ENCODE measurements around the gene NUTM2F.
"Not testable (repeated sequence)": the region's sequence is repeated elsewhere in the genome, so short reads cannot be mapped to it uniquely, and the experiment has no call there.

NUTM2F gene

DNA sequence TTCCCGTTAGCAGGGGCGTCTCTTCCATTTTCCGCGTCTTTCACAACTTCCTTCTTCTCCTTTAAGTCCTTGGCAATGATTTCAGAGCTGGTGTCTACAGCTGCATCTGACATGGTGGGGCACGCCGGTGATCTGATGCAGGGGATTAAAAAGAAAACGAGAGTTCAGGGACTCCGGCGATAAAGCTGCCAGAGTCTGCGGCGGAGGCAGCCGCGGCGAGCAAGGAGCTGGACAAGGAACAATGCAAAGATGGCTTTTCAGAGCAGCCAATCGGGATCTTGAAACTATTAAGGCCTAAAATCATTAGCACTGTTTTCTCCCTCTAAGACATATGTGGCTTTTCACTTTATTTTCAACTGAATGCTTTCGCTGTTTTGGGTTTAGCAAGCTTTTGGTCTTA lies 19.0 kb upstream of the NUTM2F start:
- H3K27ac ChIP-seq (ENCODE audit: low read depth, low read length); H3K4me3 ChIP-seq (ENCODE audit: low read depth in 1 of 5, low read length in 5 of 5); H3K36me3 ChIP-seq (ENCODE audit: control insufficient read depth in 5 of 5, insufficient read depth in 5 of 5, low read length in 5 of 5); H3K9ac ChIP-seq (ENCODE audit: low read length in 5 of 5); H3K4me1 ChIP-seq (ENCODE audit: control insufficient read depth in 5 of 5, insufficient read depth in 5 of 5, low read length in 5 of 5); H3K9me3 ChIP-seq (ENCODE audit: control insufficient read depth in 5 of 5, low read length in 5 of 5); H3K27me3 ChIP-seq (ENCODE audit: control insufficient read depth in 5 of 5, insufficient read depth in 4 of 5, low read length in 5 of 5): not testable (repeated sequence)

DNA sequence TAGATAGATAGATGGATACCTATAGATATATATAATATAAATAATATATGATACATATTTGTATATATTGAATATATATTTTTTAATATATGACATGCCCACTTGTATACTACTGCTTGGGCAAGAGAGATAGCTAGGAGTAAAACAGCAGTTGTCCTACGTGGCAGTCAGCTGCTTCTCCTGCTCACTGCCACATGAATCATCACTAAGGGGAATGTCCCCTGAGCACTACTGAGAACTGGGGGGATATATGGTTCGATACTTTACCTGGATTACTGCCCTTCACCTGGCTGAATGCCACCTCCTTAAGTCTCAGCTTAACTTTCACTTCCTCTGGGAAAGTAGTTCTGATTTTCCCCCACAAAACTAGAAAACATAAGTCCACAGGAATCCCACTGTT lies 13.3 kb upstream of the NUTM2F start:
- H3K27ac ChIP-seq (ENCODE audit: low read depth, low read length); H3K27me3 ChIP-seq (ENCODE audit: control insufficient read depth in 5 of 5, insufficient read depth in 4 of 5, low read length in 5 of 5); H3K9me3 ChIP-seq (ENCODE audit: control insufficient read depth in 5 of 5, low read length in 5 of 5); H3K4me1 ChIP-seq (ENCODE audit: control insufficient read depth in 5 of 5, insufficient read depth in 5 of 5, low read length in 5 of 5); H3K36me3 ChIP-seq (ENCODE audit: control insufficient read depth in 5 of 5, insufficient read depth in 5 of 5, low read length in 5 of 5); H3K4me3 ChIP-seq (ENCODE audit: low read depth in 1 of 5, low read length in 5 of 5); H3K9ac ChIP-seq (ENCODE audit: low read length in 5 of 5): not testable (repeated sequence)

DNA sequence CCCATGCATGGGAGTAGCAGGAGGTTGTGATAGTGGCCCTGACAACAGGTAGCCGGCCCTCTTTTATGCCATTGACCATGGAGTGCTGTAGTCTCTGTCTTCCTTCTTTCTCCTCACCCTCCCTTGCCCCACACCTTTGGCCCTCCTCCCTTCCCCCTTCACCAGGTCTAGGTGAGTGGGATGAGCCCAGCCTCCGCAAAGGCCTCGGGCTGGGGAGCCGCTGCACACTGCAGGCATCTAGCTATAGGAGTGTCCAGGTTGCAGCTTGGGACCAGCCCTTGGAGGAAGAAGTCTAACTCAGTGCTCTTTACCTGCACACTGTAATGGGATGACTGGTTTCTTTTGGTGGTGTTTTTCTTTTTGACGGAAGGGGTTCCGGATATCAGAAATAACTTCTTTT lies 12.3 kb upstream of the NUTM2F start:
- not testable (repeated sequence) for H3K4me1 ChIP-seq (ENCODE audit: control insufficient read depth in 5 of 5, insufficient read depth in 5 of 5, low read length in 5 of 5); H3K9ac ChIP-seq (ENCODE audit: low read length in 5 of 5); H3K27ac ChIP-seq (ENCODE audit: low read depth, low read length); H3K27me3 ChIP-seq (ENCODE audit: control insufficient read depth in 5 of 5, insufficient read depth in 4 of 5, low read length in 5 of 5); H3K36me3 ChIP-seq (ENCODE audit: control insufficient read depth in 5 of 5, insufficient read depth in 5 of 5, low read length in 5 of 5); H3K9me3 ChIP-seq (ENCODE audit: control insufficient read depth in 5 of 5, low read length in 5 of 5); H3K4me3 ChIP-seq (ENCODE audit: low read depth in 1 of 5, low read length in 5 of 5)

DNA sequence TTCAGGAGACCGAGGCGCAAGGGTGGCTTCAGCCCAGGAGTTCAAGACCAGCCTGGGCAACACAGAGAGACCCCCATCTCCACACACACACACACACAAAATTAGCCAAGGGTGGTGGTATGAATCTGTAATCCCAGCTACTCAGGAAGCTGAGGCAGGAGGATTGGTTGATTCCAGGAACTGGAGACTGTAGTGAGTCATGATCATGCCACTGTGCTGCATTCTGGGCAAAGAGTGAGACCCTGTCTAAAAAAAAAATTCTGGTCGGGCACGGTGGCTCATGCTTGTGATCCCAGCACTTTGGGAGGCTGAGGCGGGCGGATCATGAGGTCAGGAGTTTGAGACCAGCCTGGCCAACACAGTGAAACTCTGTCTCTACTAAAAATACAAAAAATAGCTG lies 11.2 kb upstream of the NUTM2F start:
- not testable (repeated sequence) for H3K27ac ChIP-seq (ENCODE audit: low read depth, low read length); H3K9me3 ChIP-seq (ENCODE audit: control insufficient read depth in 5 of 5, low read length in 5 of 5); H3K9ac ChIP-seq (ENCODE audit: low read length in 5 of 5); H3K4me1 ChIP-seq (ENCODE audit: control insufficient read depth in 5 of 5, insufficient read depth in 5 of 5, low read length in 5 of 5); H3K4me3 ChIP-seq (ENCODE audit: low read depth in 1 of 5, low read length in 5 of 5); H3K36me3 ChIP-seq (ENCODE audit: control insufficient read depth in 5 of 5, insufficient read depth in 5 of 5, low read length in 5 of 5); H3K27me3 ChIP-seq (ENCODE audit: control insufficient read depth in 5 of 5, insufficient read depth in 4 of 5, low read length in 5 of 5)

DNA sequence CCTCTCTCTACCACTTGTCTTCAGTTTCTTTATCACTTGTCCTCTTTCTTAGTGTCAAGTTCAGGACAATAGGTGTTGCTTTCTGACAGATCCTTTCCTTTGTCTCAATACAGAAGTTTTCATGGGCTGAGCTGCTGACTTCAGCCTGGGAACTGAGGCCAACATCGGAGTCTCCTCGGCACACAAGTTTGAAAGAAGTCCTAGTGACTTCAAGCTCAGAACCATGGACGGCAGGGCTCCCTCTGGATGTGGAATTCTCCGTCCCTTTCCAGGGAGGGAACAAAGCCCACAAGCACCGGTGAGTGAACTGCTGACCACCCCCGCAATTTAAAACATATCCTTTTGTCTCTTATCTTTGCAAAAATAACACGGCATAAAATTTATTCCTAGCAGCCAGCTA lies 10.3 kb upstream of the NUTM2F start:
- H3K9me3 ChIP-seq (ENCODE audit: control insufficient read depth in 5 of 5, low read length in 5 of 5); H3K27me3 ChIP-seq (ENCODE audit: control insufficient read depth in 5 of 5, insufficient read depth in 4 of 5, low read length in 5 of 5); H3K27ac ChIP-seq (ENCODE audit: low read depth, low read length); H3K36me3 ChIP-seq (ENCODE audit: control insufficient read depth in 5 of 5, insufficient read depth in 5 of 5, low read length in 5 of 5); H3K9ac ChIP-seq (ENCODE audit: low read length in 5 of 5); H3K4me3 ChIP-seq (ENCODE audit: low read depth in 1 of 5, low read length in 5 of 5); H3K4me1 ChIP-seq (ENCODE audit: control insufficient read depth in 5 of 5, insufficient read depth in 5 of 5, low read length in 5 of 5): not testable (repeated sequence)

DNA sequence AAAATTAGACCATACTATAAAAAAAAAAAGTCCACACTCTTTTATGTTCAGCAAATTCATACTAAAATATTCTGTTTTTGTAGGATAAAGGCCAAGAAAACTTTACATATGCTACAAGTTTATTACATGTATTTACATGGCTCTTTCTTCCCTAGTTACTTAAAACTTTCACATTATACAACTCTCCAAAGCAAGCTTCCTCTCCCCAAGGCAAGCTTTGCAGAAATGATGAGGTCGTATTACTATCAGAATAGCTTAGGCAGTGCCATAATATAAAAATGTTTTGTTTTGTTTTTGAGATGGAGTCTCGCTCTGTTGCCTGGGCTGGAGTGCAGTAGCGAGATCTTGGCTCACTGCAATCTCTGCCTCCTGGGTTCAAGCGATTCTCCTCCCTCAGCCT lies 8.0 kb upstream of the NUTM2F start:
- H3K9ac ChIP-seq (ENCODE audit: low read length in 5 of 5); H3K4me1 ChIP-seq (ENCODE audit: control insufficient read depth in 5 of 5, insufficient read depth in 5 of 5, low read length in 5 of 5); H3K27ac ChIP-seq (ENCODE audit: low read depth, low read length); H3K27me3 ChIP-seq (ENCODE audit: control insufficient read depth in 5 of 5, insufficient read depth in 4 of 5, low read length in 5 of 5); H3K36me3 ChIP-seq (ENCODE audit: control insufficient read depth in 5 of 5, insufficient read depth in 5 of 5, low read length in 5 of 5); H3K9me3 ChIP-seq (ENCODE audit: control insufficient read depth in 5 of 5, low read length in 5 of 5); H3K4me3 ChIP-seq (ENCODE audit: low read depth in 1 of 5, low read length in 5 of 5): not testable (repeated sequence)

DNA sequence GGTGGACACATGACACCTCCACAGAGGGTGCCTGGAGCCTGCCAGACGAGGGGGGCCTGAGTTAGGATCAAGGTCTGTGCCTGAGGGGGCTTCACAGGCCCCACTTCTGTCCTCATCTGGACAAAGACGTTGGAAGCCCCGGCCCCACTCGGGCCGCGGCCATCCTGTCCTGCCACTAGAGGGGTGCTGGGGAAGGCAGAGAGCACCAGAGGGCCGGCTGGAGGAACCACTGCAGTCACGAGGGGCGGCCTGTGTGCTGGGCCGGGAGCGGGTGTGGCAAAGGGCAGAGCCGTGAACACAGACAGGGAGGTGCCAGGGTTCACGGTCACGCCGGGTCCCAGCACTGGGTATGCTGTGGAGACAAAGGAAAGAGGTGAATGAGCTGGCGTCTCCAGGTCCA lies 2.9 kb downstream of the NUTM2F start:
- H3K36me3 ChIP-seq (ENCODE audit: control insufficient read depth in 5 of 5, insufficient read depth in 5 of 5, low read length in 5 of 5); H3K9ac ChIP-seq (ENCODE audit: low read length in 5 of 5); H3K4me3 ChIP-seq (ENCODE audit: low read depth in 1 of 5, low read length in 5 of 5); H3K27ac ChIP-seq (ENCODE audit: low read depth, low read length); H3K27me3 ChIP-seq (ENCODE audit: control insufficient read depth in 5 of 5, insufficient read depth in 4 of 5, low read length in 5 of 5); H3K9me3 ChIP-seq (ENCODE audit: control insufficient read depth in 5 of 5, low read length in 5 of 5); H3K4me1 ChIP-seq (ENCODE audit: control insufficient read depth in 5 of 5, insufficient read depth in 5 of 5, low read length in 5 of 5): not testable (repeated sequence)

DNA sequence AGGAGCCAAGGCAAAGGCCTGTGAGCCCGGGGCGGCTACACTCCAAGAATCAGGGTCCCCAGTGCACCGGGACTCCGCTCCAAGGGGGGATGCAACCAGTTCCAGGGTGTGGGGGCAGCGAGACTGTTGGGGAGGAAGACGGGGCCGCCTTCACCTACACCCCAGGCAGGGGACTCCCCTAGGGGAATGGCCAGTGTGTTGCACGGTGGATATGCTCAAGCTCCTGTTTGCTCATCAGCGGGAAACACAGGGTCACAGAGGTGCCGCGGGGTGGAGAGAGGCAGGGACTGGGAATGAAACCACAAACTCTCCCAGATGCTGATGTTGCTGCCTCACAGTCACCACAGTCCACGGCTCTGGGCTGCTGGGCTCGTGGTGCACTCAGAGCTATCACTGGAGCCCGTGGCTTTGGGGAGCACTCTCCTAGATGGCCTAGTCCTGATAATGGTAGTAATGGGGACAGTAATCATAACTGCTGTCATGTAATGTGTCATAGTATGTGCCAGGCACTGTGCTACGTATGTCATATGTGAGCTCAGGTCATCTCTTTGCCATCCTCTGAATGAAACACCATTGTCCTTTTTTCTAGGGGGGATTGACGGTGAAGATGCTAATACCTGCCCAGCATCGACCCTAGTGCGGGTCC lies 5.2 kb downstream of the NUTM2F start:
- H3K27ac ChIP-seq (ENCODE audit: low read depth, low read length); H3K9ac ChIP-seq (ENCODE audit: low read length in 5 of 5); H3K36me3 ChIP-seq (ENCODE audit: control insufficient read depth in 5 of 5, insufficient read depth in 5 of 5, low read length in 5 of 5); H3K9me3 ChIP-seq (ENCODE audit: control insufficient read depth in 5 of 5, low read length in 5 of 5); H3K27me3 ChIP-seq (ENCODE audit: control insufficient read depth in 5 of 5, insufficient read depth in 4 of 5, low read length in 5 of 5); H3K4me3 ChIP-seq (ENCODE audit: low read depth in 1 of 5, low read length in 5 of 5); H3K4me1 ChIP-seq (ENCODE audit: control insufficient read depth in 5 of 5, insufficient read depth in 5 of 5, low read length in 5 of 5): not testable (repeated sequence)

DNA sequence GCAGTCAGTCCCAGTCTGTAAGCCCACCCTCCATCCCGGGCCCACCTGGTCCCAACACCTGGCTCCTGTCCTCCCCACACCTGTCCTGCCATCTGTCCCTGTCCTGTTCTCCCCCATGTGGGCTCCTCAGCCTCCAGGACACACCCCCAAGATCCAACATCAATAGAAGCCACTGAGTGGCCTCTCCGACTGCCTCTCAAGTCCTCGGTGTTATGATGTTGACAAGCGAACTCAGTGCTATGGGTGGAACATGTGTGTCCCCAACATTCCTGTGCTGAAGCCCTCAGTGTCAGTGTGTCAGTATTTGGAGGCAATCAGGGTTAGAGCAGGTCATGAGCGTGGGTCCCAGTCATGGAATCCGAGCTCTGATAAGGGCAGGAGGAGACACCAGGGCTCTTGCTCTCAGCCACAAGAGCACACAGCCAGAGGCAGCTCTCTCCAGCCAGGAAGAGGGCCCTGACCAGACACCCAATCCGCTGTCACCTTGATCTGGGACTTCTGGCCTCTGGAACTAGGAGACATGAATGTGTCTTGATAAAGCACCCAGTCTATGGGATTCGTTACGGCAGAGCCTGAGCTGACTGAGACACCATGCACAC lies 6.0 kb downstream of the NUTM2F start:
- H3K27ac ChIP-seq (ENCODE audit: low read depth, low read length); H3K9me3 ChIP-seq (ENCODE audit: control insufficient read depth in 5 of 5, low read length in 5 of 5); H3K4me1 ChIP-seq (ENCODE audit: control insufficient read depth in 5 of 5, insufficient read depth in 5 of 5, low read length in 5 of 5); H3K4me3 ChIP-seq (ENCODE audit: low read depth in 1 of 5, low read length in 5 of 5); H3K9ac ChIP-seq (ENCODE audit: low read length in 5 of 5); H3K27me3 ChIP-seq (ENCODE audit: control insufficient read depth in 5 of 5, insufficient read depth in 4 of 5, low read length in 5 of 5); H3K36me3 ChIP-seq (ENCODE audit: control insufficient read depth in 5 of 5, insufficient read depth in 5 of 5, low read length in 5 of 5): not testable (repeated sequence)

DNA sequence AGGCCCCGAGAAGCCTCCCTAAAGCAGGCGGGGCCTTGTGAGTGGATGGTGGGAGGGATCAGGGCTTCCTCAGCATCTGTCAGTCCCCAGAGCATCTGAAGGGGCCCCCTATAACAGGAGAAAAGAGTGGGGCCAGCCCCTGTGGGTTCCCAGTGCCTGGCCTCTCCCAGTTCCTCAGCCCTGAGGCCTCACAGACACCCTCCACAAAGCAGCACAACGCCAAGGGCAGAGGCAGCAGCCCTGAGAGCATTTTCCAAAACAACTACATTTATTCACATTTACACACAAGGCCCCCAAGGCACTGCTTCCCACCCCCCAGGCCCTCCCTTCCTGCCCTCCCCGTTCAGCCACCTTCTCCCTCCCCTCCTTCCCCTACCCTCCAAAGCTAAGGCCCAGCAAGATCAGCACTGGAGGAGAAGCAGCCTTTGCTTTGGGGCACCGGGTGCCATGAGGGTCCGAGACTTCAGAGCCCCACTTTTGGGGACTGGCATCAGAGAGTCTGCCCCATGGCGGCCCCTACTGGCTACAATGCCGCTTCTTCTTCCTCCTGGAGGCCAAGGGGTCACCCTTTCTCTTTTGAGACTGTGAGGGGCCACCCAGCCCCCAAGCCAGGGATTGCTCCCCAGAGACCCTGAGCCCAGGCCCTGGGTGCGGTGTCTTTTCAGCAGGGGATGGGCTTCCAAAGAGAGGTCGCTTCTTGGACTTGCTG lies 10.3 kb downstream of the NUTM2F start:
- H3K36me3 ChIP-seq (ENCODE audit: control insufficient read depth in 5 of 5, insufficient read depth in 5 of 5, low read length in 5 of 5); H3K9me3 ChIP-seq (ENCODE audit: control insufficient read depth in 5 of 5, low read length in 5 of 5); H3K27ac ChIP-seq (ENCODE audit: low read depth, low read length); H3K4me1 ChIP-seq (ENCODE audit: control insufficient read depth in 5 of 5, insufficient read depth in 5 of 5, low read length in 5 of 5); H3K9ac ChIP-seq (ENCODE audit: low read length in 5 of 5); H3K27me3 ChIP-seq (ENCODE audit: control insufficient read depth in 5 of 5, insufficient read depth in 4 of 5, low read length in 5 of 5); H3K4me3 ChIP-seq (ENCODE audit: low read depth in 1 of 5, low read length in 5 of 5): not testable (repeated sequence)

Data from subcutaneous abdominal adipose tissue (tissue), 5 donors.